Thoracic aorta (tissue), 2 donors: ENCODE measurements around the gene UBALD1. TPM values are rescaled to one million over a fixed set of nuclear protein-coding genes. Genes with fewer than 3 reads are reported as not detected.
A peak's percentile ranks its signal among the peaks of the same experiment; 100 is the strongest.

Source experiments
- ATAC-seq: fragments of 150-250 bp; one replicate; pipeline ENCODE4 v1.8.0; 2017; ENCODE audit warnings: low read depth; ENCODE audit not compliant: insufficient number of reproducible peaks, low FRiP score
- DNase-seq: peaks from one replicate; pipeline ENCODE4 v3.0.0-alpha.2; 2020; ENCODE audit warnings: low spot score
- H3K27ac ChIP-seq, 2 donors: fragments of 200-600 bp; sonication (generic); 1 replicate in 1 of 2; 2 replicates in 1 of 2; pipeline ENCODE4 v1.5.1; 2016; ENCODE audit warnings: mild to moderate bottlenecking in 2 of 2, moderate library complexity in 2 of 2
- H3K27me3 ChIP-seq: fragments of 200-600 bp; sonication (generic); replicated peaks from 2 replicates; pipeline ENCODE4 v1.6.0; 2016; ENCODE audit warnings: mild to moderate bottlenecking; ENCODE audit not compliant: insufficient read depth
- H3K36me3 ChIP-seq: fragments of 200-600 bp; sonication (generic); one replicate; pipeline ENCODE4 v1.5.1; 2016
- H3K4me1 ChIP-seq, 2 donors: fragments of 200-600 bp; sonication (generic); 1 replicate in 1 of 2; 2 replicates in 1 of 2; pipeline versions ENCODE4 v1.5.1 to v1.6.0; 2016; ENCODE audit warnings: low read depth in 2 of 2, mild to moderate bottlenecking in 1 of 2; ENCODE audit not compliant: control insufficient read depth in 1 of 2
- H3K4me3 ChIP-seq: fragments of 200-600 bp; sonication (generic); 2 replicates; pipeline ENCODE4 v1.5.1; 2016; ENCODE audit warnings: mild to moderate bottlenecking
- H3K9me3 ChIP-seq: fragments of 200-600 bp; sonication (generic); 2 replicates; pipeline ENCODE4 v1.5.1; 2016
- total RNA-seq, 2 donors: library from RNA; depleted of rRNA; stranded (reverse); fragments of >200 nt; gene quantifications; one replicate each; pipeline versions ENCODE4 v1.1.0 to v1.2.3, GENCODE V29; 2016
- TF ChIP-seq, protein P1 (sequence below): fragments of 200-600 bp; sonication (generic); IDR thresholded peaks from one replicate; pipeline ENCODE4 v1.5.1; 2019; ENCODE audit warnings: antibody characterized with exemption

The UBALD1 gene
- total RNA-seq, 2 donors from 2014 or later = 23.8 to 23.9 TPM

DNA sequence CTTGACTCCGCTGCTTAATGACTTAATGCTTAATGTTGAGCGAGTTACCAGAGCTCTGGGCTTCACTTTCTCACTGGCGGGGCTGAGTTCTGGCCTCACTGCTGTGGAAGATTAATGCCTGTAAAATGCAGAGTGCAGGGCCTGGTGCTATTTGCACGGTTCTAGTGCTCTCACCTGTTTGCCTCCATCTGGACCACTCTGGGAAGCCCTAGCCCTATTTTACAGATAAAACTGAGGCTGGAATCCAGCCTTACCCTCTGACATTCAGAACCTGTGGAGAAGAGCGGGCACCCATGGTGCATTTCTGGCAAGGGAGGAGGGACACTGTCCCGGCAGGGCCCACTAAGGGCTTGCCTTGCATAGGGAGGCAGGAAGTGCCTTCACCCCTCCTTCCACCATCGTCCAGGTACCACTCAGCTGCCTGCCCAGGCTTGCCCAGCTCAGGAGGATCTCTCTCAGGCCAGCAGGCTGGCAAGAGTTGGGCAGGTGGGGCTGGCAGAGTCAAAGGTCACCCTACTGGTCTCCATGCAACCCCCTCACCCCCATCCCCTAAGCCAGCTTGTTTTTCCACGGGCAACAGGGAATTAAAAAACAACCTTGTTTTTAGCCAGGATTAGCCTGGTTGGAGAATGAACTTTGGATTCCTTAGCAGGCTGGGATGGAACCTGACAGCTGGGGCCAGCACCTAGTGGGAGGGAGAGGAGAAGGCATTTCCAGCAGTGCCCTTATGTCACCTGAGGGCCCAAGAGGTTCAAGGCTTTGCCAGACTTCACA, 4.1 kb upstream of the UBALD1 start:
- Histone ChIP-seq H3K27me3 (no peaks in the 10 kb centered on the region), H3K36me3 (no peaks in the 10 kb centered on the region), H3K4me3 (no peak overlapping the region), H3K4me1 (peaks cover 17 to 31% of the 10 kb centered on the region in 2 donors), H3K27ac (peak overlapping the region in 1 of 2 donors; percentile 99), H3K9me3 (no peaks in the 10 kb centered on the region)
- TF ChIP-seq, protein P1, sequence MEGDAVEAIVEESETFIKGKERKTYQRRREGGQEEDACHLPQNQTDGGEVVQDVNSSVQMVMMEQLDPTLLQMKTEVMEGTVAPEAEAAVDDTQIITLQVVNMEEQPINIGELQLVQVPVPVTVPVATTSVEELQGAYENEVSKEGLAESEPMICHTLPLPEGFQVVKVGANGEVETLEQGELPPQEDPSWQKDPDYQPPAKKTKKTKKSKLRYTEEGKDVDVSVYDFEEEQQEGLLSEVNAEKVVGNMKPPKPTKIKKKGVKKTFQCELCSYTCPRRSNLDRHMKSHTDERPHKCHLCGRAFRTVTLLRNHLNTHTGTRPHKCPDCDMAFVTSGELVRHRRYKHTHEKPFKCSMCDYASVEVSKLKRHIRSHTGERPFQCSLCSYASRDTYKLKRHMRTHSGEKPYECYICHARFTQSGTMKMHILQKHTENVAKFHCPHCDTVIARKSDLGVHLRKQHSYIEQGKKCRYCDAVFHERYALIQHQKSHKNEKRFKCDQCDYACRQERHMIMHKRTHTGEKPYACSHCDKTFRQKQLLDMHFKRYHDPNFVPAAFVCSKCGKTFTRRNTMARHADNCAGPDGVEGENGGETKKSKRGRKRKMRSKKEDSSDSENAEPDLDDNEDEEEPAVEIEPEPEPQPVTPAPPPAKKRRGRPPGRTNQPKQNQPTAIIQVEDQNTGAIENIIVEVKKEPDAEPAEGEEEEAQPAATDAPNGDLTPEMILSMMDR = no peak
- no peak for ATAC-seq
- no peak for DNase-seq

DNA sequence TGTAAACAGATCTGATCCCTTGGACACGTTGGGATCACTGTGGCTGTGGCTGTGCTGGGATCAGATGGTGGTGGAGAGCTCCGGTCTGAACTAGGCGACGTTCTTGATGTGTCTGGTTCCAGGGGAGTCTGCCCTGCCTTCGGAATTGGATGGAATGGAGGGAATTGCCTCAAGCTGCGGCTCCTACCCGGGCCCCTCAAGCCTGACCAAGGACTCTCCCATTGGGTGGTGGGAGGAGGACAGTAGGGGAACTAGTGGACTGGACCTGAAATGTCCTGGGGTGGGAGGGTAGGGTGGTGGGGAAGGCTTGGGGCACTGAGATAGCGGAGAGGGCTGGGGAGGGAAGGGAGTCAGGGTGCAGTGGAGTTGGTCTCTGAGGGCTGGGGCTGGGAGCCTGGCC, 3.2 kb upstream of the UBALD1 start:
- no peak for ATAC-seq
- Histone ChIP-seq H3K36me3 (no peaks in the 10 kb centered on the region), H3K4me3 (no peak overlapping the region), H3K4me1 (peaks cover 23 to 39% of the 10 kb centered on the region in 2 donors), H3K27ac (peak overlapping the region; percentile 99), H3K27me3 (no peaks in the 10 kb centered on the region), H3K9me3 (no peaks in the 10 kb centered on the region)
- DNase-seq = no peak
- TF ChIP-seq, protein P1 = no peak

DNA sequence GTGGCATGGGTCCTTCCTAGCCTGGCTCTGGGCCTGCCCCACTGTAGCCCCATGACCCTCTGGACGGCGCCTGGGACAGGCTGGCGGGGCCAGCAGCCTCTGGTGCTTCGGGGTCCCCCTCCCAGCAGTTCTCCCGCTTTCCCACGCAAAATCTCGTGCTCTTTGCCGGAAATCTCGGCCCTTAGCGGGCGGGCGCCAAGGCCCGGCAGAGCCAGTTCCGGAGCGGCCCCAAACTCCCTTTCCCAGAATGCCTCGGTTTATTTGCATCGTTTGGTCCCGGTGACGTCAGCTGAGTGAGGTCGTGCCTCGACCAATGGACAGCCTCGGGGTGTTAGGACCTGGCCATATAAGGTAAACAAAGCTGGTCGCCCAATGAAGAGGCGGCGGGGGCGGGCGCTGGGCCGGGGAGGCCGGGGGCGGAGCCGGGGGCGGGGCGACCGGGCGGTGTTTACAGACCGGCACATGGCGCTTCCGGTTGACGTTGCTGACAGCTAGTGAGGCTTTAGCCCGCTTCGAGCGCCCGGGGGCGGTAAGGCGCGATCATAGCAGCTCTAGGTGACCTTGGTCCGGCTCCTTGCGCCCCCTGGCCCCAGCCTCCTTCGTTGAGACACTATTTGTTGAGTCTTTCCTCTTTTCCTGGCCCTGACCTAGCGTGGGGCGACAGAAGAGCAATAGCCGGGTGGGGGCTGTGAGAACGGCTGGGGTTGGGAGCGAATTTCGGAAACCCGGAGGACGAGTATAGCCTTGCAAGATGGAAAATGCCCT, 1.5 kb upstream of the UBALD1 start:
- H3K27ac ChIP-seq = peak overlapping the region; percentile 99
- H3K4me1 ChIP-seq = peaks cover 38 to 55% of the 10 kb centered on the region in 2 donors
- H3K27me3 ChIP-seq = no peaks in the 10 kb centered on the region
- DNase-seq (peak; percentile 100), ATAC-seq (peak; percentile 97)
- no peaks in the 10 kb centered on the region for H3K9me3 ChIP-seq
- no peaks in the 10 kb centered on the region for H3K36me3 ChIP-seq
- TF ChIP-seq, protein P1 = peak; percentile 31
- peak overlapping the region; percentile 84 for H3K4me3 ChIP-seq

DNA sequence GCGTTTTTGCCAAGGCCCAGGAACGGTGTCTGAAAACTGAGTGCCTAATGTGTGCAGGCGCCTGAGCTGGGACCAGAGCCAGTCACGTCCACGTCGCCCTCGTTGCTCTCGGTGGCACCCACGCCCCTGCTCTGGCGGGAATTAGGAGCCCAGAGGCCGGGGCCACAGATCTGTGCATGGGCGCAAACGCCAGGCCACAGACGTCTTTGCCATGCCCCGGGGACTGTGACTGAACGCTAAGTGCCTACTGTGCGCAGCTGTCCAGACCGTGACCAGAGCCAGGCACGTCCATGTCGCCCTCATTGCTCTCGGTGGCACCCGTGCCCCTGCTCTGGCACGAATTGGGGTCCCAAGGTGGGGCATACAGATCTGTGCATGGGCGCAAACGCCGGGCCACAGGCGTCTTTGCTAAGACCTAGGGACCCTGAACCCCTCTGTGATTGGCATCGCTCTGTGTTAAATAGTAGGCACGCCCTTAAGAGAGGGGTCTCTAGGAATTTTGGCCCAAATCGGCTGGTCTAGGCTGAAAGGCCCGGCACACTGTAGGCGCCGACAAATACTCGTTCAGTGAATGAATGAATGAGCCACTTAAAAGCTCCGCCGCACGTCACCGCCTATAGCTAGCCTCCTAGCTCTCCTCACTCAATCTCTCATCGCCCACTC, 827 bp upstream of the UBALD1 start:
- Histone ChIP-seq H3K27ac (peak overlapping the region; percentile 90 to 99), H3K4me3 (peak overlapping the region; percentile 84), H3K9me3 (no peaks in the 10 kb centered on the region), H3K4me1 (peaks cover 38 to 59% of the 10 kb centered on the region in 2 donors), H3K27me3 (no peaks in the 10 kb centered on the region), H3K36me3 (no peaks in the 10 kb centered on the region)
- DNase-seq (no peak), ATAC-seq (no peak)
- TF ChIP-seq, protein P1 = no peak
